GM18511 (cell line): ENCODE measurements around the gene SRRM5.
"Not testable (repeated sequence)": the region's sequence is repeated elsewhere in the genome, so short reads cannot be mapped to it uniquely, and the experiment has no call there.

Experiments
- ATAC-seq: cut with Tn5 transposase; IDR thresholded peaks from one replicate; pipeline ENCODE4 v1.9.1; 2021; ENCODE audit warnings: mild to moderate bottlenecking, moderate library complexity; ENCODE audit not compliant: unreplicated experiment

SRRM5 gene

DNA sequence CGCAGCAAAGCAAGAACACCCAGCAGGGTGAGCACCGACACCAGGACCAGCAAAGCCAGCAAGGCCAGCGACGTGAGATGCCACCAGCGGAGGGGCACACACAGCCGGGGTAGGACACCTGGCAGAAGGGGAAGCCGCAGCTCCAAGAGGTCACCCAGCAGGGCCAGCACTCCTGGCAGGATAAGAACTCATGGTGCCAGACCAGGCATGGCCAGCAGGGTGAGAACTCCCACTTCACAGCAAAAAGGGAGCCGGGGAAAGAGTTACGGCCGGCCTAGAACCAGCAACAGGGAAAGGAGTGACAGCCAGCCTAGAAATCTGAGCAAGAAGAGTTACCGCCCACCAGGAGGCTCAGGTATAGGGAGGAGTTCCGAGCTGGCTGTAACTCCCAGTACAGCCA is 486 bp downstream of the SRRM5 start:
- ATAC-seq = no peak

DNA sequence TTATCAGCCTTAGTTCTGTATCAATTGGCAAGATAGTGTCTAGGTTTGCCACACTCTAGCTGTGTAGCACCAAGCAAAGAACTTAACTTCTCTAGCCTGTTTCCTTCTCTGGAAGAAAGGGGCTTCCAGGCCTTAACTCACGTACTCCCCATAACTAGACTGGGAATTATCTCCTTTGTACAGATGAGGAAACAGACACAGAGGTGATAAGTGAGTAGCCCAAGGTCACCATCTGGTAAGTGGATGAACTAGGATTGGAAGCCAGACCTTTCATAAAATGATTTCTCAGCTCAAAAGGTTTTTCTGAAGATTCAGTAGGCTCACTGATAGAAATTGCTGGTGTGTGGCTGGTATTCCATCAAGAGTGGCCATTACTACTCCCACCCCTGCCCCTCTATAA is 4.4 kb downstream of the SRRM5 start:
- ATAC-seq = no peak

GRCh38 chr19:43616954-43617353 is 5.1 kb downstream of the SRRM5 start:
- no peak for ATAC-seq

- ATAC-seq = peak; percentile 44
Measured at GRCh38 chr19:43618921-43619261, 7.0 kb downstream of the SRRM5 start.

DNA sequence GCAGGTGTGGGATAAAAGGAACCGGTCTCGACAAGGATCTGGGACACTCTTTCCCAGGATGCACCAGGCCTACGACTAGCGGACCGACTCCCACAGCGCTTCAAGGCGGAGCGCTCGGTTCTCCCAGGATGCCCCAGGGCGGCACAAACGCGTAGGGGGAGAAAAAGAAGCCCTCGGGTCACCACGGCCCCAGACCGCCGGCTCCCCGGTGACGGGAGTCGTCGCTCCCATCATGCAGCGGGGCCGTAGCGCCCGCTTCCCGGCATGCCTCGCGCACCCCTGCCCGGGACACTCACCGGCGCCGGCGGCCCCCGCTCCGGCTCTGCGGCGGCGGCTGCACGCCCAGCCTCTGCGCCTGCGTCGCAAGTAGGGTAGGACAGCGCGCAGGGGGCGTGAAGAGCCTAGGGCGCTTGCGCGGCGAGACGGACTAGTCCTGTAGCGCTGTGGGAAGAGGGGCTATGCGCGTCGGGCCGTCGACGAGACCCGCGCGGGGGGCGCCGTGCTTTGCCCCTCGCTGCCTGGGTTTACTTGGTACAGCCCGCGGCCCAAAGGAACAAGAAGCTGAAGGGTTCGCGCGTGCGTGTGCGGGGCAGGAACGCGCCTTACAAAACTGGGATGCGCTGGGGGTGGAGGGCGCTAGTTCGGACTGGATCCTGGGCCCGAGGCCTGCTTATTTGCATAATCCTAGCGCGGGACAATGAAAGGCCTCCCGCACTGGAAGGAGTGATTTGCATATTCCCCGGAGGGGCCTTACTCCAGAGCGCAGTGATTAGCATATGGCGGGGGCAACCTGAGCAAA is 7.6 kb downstream of the SRRM5 start, which contains the start of gene ZNF428:
Gene ZNF428, minus strand, starts transcription at position 368 of the 799 bp plus-strand sequence. CDS start 5,325 bp downstream, outside the sequence.
- peak; percentile 80 for ATAC-seq

DNA sequence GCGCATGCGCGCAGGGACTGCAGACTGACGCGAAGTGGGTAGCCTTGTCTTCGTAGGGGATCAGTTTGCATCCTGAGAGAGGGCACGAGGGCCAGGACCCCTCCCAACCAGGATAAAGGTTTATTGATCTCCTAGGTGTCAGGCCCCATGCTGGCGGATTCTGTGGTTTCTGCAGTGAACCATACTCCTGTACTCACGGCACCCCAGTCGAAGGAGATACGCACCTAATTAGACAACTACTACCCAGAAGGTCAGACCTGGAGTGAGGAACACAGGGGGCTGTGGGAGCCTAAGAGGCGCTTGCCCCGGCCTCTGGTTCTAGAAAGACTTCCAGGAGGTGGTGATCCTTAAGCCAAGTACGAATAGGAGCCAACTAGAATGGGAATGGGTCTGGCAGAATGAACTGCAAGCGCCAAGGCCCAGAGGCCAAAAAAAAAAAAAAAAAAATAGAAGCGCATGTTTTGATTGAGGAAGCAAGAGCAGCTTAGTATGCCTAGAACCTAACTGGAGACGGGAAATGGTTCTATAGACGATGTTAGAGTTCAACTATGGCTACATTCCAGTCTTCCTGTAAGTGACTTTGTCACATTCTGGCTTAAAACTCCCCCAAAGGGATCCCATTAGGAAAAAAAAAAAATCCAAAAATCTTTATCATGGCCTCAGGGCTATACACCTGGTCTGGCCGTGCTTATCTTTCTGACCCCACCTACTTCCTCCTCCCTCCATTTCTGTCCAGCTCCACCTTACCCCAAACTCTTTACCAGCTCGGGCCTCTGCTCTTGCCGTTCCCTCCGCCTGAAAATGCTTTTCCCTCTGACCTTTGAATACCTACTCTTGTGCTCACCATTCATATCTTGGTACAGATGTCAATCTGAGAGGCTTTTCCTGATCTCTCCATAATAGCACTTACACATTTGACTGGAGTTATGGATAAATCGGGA is 8.4 kb downstream of the SRRM5 start:
- ATAC-seq = no peak

GRCh38 chr19:43622070-43622469 is 10.2 kb downstream of the SRRM5 start:
- ATAC-seq = no peak

DNA sequence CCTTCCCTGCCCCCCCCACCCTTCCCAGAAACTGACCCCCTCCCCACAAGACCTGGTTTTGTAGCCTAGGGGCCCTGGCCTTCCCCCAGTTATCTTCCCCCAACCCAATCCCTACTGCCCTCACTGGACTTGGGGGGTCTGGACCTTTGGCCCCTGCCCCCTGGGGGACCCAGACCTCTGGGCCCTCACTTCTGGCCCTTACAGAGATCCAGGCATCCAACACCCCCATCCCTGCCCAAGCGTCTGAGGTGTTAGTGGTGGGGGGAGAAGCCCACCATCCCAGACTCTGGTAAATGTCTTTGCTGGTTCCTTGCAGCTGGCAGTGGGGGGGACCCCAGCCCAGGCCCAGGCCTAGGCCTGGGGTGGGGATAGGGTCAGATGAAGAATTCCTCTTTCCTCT is 11.1 kb downstream of the SRRM5 start:
- ATAC-seq = no peak

DNA sequence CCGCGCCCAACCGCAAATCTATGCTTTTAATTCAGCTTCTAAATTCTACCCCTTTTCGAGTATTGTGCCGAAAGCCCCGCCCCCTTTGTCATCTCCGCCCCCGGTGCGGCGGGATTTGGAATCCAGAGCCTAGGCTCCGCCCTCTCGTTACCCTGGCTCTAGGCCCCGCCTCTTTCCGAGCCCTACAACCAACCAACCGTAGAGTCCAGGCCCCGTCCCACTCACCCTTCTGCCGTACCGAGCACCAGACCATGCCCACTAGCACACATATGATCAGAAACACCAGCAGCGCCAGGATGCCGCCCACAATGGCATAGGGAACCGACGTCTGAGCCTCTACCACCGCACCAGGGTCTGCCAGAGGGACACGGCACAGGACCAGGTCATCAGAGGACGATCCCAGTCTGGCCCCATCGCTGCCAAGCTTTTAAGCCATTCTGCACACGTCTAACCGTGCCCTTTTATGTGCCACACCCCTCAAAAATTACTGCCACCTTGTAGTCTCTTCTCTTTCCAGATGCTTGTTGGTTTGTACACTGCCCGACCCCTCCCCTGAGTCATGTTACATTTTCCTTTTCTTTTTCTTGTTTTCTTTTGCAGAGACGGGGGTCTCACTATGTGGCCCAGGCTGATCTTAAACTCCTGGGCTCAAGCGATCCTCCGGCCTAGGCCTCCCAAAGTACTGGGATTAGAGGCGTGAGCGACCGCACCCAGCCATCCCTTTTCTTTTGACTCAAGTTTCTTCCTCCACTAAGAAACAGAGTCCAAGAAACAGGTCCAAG is 12.2 kb downstream of the SRRM5 start:
- ATAC-seq = no peak

DNA sequence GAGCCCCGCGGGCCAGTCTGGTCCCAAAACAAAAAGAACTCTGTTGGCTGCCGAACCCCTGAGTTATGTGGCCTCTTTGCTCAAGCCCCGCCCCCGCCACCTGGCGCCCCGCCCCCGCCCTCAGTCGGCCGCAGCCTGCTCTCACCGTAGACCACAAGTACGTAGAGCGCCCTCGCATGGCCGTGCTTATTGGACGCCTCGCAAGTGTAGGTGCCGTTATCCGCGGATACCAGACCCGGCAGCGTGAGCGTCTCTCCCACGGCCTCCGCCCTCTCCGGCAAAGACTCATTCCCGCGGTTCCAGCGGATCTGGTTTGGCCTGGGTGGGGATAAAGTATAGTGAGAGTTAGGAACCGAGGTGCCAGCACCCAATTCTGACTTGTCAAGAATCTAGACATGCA is 13.0 kb downstream of the SRRM5 start:
- ATAC-seq = no peak

GRCh38 chr19:43625918-43626579 is 14.2 kb downstream of the SRRM5 start:
- no peak for ATAC-seq

GRCh38 chr19:43626838-43627237 is 14.9 kb downstream of the SRRM5 start:
- ATAC-seq = no peak

DNA sequence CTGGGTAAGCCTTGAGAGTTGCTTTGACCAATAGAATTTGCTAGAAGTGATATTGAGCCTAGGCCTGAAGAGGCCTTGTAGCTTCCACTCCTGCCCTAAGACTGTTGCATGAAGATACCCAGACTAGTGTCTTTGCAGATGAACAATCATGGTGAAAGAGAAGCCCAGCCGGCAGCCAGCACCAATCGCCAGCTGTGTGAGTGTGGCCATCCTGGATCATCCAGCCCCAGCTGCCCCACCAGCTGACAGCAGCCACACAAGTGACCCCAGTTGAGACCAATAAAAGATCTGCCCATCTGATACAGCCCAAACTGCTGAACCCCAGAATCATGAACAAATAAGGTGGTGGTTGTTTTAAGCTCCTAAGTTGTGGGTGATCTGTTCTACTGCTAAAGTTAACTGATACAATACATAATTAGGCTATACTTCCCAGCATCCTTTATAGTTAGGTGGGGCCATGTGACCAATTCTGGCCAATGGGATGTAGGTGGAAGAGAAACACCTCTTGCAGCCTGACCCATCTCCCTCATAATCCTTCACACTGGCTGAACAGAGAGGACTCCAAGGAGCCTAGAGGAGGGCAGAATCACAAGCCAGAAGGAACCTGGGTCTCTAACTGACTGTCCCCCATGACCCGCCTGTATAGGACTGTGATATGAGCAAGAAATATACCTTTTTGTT is 16.9 kb downstream of the SRRM5 start:
- ATAC-seq = no peak

GRCh38 chr19:43631491-43631890 is 19.6 kb downstream of the SRRM5 start:
- ATAC-seq = no peak

- ATAC-seq = no peak
Measured at GRCh38 chr19:43633520-43633919, 21.6 kb downstream of the SRRM5 start.

DNA sequence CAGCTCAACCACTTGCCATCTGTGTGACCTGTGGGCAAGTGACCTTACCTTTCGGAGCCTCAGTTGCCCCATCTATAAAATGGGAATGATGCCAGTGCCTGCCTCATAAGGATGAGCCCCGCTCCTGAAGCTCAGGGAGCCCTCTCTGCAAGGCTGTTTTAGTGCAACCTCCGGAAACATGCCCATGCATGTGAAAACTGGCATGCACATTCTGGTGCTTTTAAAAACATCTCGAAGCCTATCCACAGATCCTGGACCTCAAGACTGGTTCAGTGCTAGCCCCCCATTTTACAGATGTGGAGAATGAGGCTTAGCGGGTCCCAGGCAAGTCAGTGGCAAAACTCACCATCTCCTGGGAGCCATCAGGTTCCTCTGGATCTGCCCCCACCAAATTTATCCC is 22.2 kb downstream of the SRRM5 start:
- no peak for ATAC-seq

- ATAC-seq = no peak
Measured at GRCh38 chr19:43634506-43634871, 22.6 kb downstream of the SRRM5 start.

- ATAC-seq = no peak
Measured at GRCh38 chr19:43634872-43635560, 23.1 kb downstream of the SRRM5 start.

- ATAC-seq = not testable (repeated sequence)
Measured at GRCh38 chr19:43635561-43635940, 23.7 kb downstream of the SRRM5 start.
